ENCODE results near the gene GPR155.
"Not testable (repeated sequence)": the region's sequence is repeated elsewhere in the genome, so short reads cannot be mapped to it uniquely, and the experiment has no call there.

DNA sequence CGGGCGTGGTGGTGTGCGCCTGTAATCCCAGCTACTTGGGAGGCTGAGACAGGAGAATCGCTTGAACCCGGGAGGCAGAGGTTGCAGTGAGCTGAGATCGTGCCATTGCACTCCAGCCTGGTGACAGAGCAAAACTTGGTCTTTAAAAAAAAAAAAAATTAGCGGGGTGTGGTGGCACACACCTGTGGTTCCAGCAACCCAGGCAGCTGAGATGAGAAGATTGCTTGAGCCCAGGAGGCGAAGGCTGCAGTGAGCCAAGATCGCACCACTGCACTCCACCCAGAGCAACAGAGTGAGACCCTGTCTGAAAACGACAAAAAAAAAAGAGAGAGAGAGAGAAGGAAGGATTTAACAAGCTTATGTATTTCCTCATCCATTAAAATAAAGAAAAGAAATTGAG is 2.7 kb upstream of the GPR155 start:
- TF ChIP-seq, protein P1, sequence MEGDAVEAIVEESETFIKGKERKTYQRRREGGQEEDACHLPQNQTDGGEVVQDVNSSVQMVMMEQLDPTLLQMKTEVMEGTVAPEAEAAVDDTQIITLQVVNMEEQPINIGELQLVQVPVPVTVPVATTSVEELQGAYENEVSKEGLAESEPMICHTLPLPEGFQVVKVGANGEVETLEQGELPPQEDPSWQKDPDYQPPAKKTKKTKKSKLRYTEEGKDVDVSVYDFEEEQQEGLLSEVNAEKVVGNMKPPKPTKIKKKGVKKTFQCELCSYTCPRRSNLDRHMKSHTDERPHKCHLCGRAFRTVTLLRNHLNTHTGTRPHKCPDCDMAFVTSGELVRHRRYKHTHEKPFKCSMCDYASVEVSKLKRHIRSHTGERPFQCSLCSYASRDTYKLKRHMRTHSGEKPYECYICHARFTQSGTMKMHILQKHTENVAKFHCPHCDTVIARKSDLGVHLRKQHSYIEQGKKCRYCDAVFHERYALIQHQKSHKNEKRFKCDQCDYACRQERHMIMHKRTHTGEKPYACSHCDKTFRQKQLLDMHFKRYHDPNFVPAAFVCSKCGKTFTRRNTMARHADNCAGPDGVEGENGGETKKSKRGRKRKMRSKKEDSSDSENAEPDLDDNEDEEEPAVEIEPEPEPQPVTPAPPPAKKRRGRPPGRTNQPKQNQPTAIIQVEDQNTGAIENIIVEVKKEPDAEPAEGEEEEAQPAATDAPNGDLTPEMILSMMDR (conservative IDR thresholded peaks at IDR 0.05; ENCODE audit: low read depth in 2 of 2): not testable (repeated sequence)
- not testable (repeated sequence) for TF ChIP-seq CREB1 (CRISPR knock-in tag; IDR thresholded peaks at IDR 0.05; ENCODE audit: low read depth); POLR2AphosphoS5 (IDR thresholded peaks at IDR 0.05; ENCODE audit: low read depth); EZH2 (IDR thresholded peaks at IDR 0.05; ENCODE audit: low read depth, unreplicated experiment); EZH2phosphoT487 (IDR thresholded peaks at IDR 0.05; ENCODE audit: unreplicated experiment); ZNF114 (CRISPR knock-in tag; IDR thresholded peaks at IDR 0.05); JUNB (IDR thresholded peaks at IDR 0.05; ENCODE audit: unreplicated experiment); NANOG (IDR thresholded peaks at IDR 0.05; ENCODE audit: borderline replicate concordance)
- TF ChIP-seq, protein P2, sequence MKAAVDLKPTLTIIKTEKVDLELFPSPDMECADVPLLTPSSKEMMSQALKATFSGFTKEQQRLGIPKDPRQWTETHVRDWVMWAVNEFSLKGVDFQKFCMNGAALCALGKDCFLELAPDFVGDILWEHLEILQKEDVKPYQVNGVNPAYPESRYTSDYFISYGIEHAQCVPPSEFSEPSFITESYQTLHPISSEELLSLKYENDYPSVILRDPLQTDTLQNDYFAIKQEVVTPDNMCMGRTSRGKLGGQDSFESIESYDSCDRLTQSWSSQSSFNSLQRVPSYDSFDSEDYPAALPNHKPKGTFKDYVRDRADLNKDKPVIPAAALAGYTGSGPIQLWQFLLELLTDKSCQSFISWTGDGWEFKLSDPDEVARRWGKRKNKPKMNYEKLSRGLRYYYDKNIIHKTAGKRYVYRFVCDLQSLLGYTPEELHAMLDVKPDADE (IDR thresholded peaks at IDR 0.05): not testable (repeated sequence)
- TF ChIP-seq, protein P3, sequence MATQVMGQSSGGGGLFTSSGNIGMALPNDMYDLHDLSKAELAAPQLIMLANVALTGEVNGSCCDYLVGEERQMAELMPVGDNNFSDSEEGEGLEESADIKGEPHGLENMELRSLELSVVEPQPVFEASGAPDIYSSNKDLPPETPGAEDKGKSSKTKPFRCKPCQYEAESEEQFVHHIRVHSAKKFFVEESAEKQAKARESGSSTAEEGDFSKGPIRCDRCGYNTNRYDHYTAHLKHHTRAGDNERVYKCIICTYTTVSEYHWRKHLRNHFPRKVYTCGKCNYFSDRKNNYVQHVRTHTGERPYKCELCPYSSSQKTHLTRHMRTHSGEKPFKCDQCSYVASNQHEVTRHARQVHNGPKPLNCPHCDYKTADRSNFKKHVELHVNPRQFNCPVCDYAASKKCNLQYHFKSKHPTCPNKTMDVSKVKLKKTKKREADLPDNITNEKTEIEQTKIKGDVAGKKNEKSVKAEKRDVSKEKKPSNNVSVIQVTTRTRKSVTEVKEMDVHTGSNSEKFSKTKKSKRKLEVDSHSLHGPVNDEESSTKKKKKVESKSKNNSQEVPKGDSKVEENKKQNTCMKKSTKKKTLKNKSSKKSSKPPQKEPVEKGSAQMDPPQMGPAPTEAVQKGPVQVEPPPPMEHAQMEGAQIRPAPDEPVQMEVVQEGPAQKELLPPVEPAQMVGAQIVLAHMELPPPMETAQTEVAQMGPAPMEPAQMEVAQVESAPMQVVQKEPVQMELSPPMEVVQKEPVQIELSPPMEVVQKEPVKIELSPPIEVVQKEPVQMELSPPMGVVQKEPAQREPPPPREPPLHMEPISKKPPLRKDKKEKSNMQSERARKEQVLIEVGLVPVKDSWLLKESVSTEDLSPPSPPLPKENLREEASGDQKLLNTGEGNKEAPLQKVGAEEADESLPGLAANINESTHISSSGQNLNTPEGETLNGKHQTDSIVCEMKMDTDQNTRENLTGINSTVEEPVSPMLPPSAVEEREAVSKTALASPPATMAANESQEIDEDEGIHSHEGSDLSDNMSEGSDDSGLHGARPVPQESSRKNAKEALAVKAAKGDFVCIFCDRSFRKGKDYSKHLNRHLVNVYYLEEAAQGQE (IDR thresholded peaks at IDR 0.05; ENCODE audit: unreplicated experiment): not testable (repeated sequence)
